ENCODE measurements around the gene ANKRD65. TPM values are rescaled to one million over a fixed set of nuclear protein-coding genes. Genes with fewer than 3 reads are reported as not detected.

ANKRD65 gene
- total and polyA plus RNA-seq, 2 experiments from 2014 or later: 2.1 to 5.5 TPM

GRCh38 chr1:1442069-1442770, 21.1 kb upstream of the ANKRD65 start:
- 96% methylated on average over 32 of the region's 32 CpGs for WGBS (ENCODE audit: low lambda C conversion rate, missing lambda C conversion rate)
- Histone ChIP-seq H3K4me3 (no peak overlapping the region), H3K9me3 (ENCODE audit: low read depth) (no peaks in the 10 kb centered on the region), H3K79me2 (peaks cover 4% of the 10 kb centered on the region), H3K4me1 (ENCODE audit: insufficient read depth) (peaks cover 15% of the 10 kb centered on the region), H2AFZ (no peak overlapping the region), H3K27me3 (no peaks in the 10 kb centered on the region), H3K27ac (no peak overlapping the region), H3K4me2 (no peak overlapping the region), H3K36me3 (replicated peaks; ENCODE audit: insufficient read depth, low read depth) (no peaks in the 10 kb centered on the region), H4K20me1 (ENCODE audit: insufficient read depth, poor library complexity, severe bottlenecking) (no peaks in the 10 kb centered on the region), H3K9me2 (replicated peaks; ENCODE audit: insufficient read depth) (no peaks in the 10 kb centered on the region)
- TF ChIP-seq EZH2phosphoT487 (IDR thresholded peaks at IDR 0.05; ENCODE audit: low read depth, severe bottlenecking, unreplicated experiment) (no peak), CTCF (IDR thresholded peaks at IDR 0.05; ENCODE audit: poor library complexity) (no peak), EZH2 (IDR thresholded peaks at IDR 0.05; ENCODE audit: borderline replicate concordance) (no peak)
- DNase-seq (ENCODE audit: low spot score): no peak

- H3K4me3 ChIP-seq: no peak overlapping the region
- H3K27me3 ChIP-seq: no peaks in the 10 kb centered on the region
- 68% methylated on average over 26 of the region's 29 CpGs for WGBS (ENCODE audit: low lambda C conversion rate, missing lambda C conversion rate)
- DNase-seq (ENCODE audit: low spot score): peak; percentile 69
- H4K20me1 ChIP-seq (ENCODE audit: insufficient read depth, poor library complexity, severe bottlenecking): no peaks in the 10 kb centered on the region
- H3K4me2 ChIP-seq: no peak overlapping the region
- no peak overlapping the region for H3K27ac ChIP-seq
- H2AFZ ChIP-seq: no peak overlapping the region
- H3K9me2 ChIP-seq (replicated peaks; ENCODE audit: insufficient read depth): no peaks in the 10 kb centered on the region
- H3K4me1 ChIP-seq (ENCODE audit: insufficient read depth): peaks cover 25% of the 10 kb centered on the region
- TF ChIP-seq EZH2 (IDR thresholded peaks at IDR 0.05; ENCODE audit: borderline replicate concordance) (no peak), CTCF (IDR thresholded peaks at IDR 0.05; ENCODE audit: poor library complexity) (peak; percentile 66), EZH2phosphoT487 (IDR thresholded peaks at IDR 0.05; ENCODE audit: low read depth, severe bottlenecking, unreplicated experiment) (no peak)
- H3K9me3 ChIP-seq (ENCODE audit: low read depth): no peaks in the 10 kb centered on the region
- no peaks in the 10 kb centered on the region for H3K36me3 ChIP-seq (replicated peaks; ENCODE audit: insufficient read depth, low read depth)
- peaks cover 14% of the 10 kb centered on the region for H3K79me2 ChIP-seq
Measured at GRCh38 chr1:1441002-1441888, 20.2 kb upstream of the ANKRD65 start.

- WGBS (ENCODE audit: low lambda C conversion rate, missing lambda C conversion rate): 92% methylated on average over 25 of the region's 26 CpGs
- H3K4me3 ChIP-seq: no peak overlapping the region
- H2AFZ ChIP-seq: no peak overlapping the region
- H3K4me2 ChIP-seq: no peak overlapping the region
- peaks cover 29% of the 10 kb centered on the region for H3K4me1 ChIP-seq (ENCODE audit: insufficient read depth)
- no peaks in the 10 kb centered on the region for H3K9me3 ChIP-seq (ENCODE audit: low read depth)
- no peaks in the 10 kb centered on the region for H3K27me3 ChIP-seq
- TF ChIP-seq EZH2phosphoT487 (IDR thresholded peaks at IDR 0.05; ENCODE audit: low read depth, severe bottlenecking, unreplicated experiment): no peak
- TF ChIP-seq CTCF (IDR thresholded peaks at IDR 0.05; ENCODE audit: poor library complexity): no peak
- TF ChIP-seq EZH2 (IDR thresholded peaks at IDR 0.05; ENCODE audit: borderline replicate concordance): no peak
- no peaks in the 10 kb centered on the region for H3K36me3 ChIP-seq (replicated peaks; ENCODE audit: insufficient read depth, low read depth)
- H3K79me2 ChIP-seq: peaks cover 18% of the 10 kb centered on the region
- no peak overlapping the region for H3K27ac ChIP-seq
- no peaks in the 10 kb centered on the region for H3K9me2 ChIP-seq (replicated peaks; ENCODE audit: insufficient read depth)
- no peak for DNase-seq (ENCODE audit: low spot score)
- H4K20me1 ChIP-seq (ENCODE audit: insufficient read depth, poor library complexity, severe bottlenecking): no peaks in the 10 kb centered on the region
Measured at GRCh38 chr1:1440262-1441001, 19.4 kb upstream of the ANKRD65 start.

Data from hepatocyte (in vitro differentiated cells).